M059J (cell line): Measurements from ENCODE around the gene FAM216B. TPM values are rescaled to one million over a fixed set of nuclear protein-coding genes. Genes with fewer than 3 reads are reported as not detected.

ENCODE experiments used
- DNase-seq: peaks from one replicate; pipeline ENCODE4 v3.0.0-alpha.2; 2012; ENCODE audit warnings: low read depth
- total RNA-seq: library from RNA; depleted of rRNA; stranded (reverse); fragments of >200 nt; shearing (Covaris generic); gene quantifications from 2 replicates; pipeline ENCODE4 v1.2.3, GENCODE V29; 2014; rRNA removed

FAM216B gene
- total RNA-seq, 1 experiment from 2014 or later, result not detected

GRCh38 chr13:42832341-42833096 lies 51.1 kb downstream of the FAM216B start:
- peak; percentile 96 for DNase-seq

GRCh38 chr13:42834946-42835345 lies 53.6 kb downstream of the FAM216B start:
- no peak for DNase-seq

- peak; percentile 69 for DNase-seq
Observed at GRCh38 chr13:42836930-42837690, 55.7 kb downstream of the FAM216B start.

Other genes with a start within 250 kb of the FAM216B start
- not detected in 2 replicates for gene TNFSF11, start 207.4 kb upstream of the FAM216B start, total RNA-seq
- gene EPSTI1, start 210.7 kb downstream of the FAM216B start, total RNA-seq, result 45.6 and 73.9 TPM in 2 replicates
- gene DNAJC15, start 242.0 kb downstream of the FAM216B start, total RNA-seq, result 29.0 and 34.6 TPM in 2 replicates